ENCODE data around the gene TSHZ1.

The TSHZ1 gene

GRCh38 chr18:75248426-75249174 lies 38.0 kb downstream of the TSHZ1 start:
- DNase-seq (ENCODE audit: low read depth in 2 of 2) = no peak

GRCh38 chr18:75249175-75249518 lies 38.5 kb downstream of the TSHZ1 start:
- DNase-seq (ENCODE audit: low read depth in 2 of 2) = no peak

GRCh38 chr18:75249672-75250470 lies 39.3 kb downstream of the TSHZ1 start:
- DNase-seq (ENCODE audit: low read depth in 2 of 2) = no peak

GRCh38 chr18:75250471-75250821 lies 39.8 kb downstream of the TSHZ1 start:
- no peak for DNase-seq (ENCODE audit: low read depth in 2 of 2)

GRCh38 chr18:75251466-75251865 lies 40.9 kb downstream of the TSHZ1 start:
- no peak for DNase-seq (ENCODE audit: low read depth in 2 of 2)

GRCh38 chr18:75252136-75252535 lies 41.5 kb downstream of the TSHZ1 start:
- no peak for DNase-seq (ENCODE audit: low read depth in 2 of 2)

GRCh38 chr18:75253043-75253442 lies 42.4 kb downstream of the TSHZ1 start:
- no peak for DNase-seq (ENCODE audit: low read depth in 2 of 2)

- no peak for DNase-seq (ENCODE audit: low read depth in 2 of 2)
Observed at GRCh38 chr18:75253784-75254183, 43.2 kb downstream of the TSHZ1 start.

- DNase-seq (ENCODE audit: low read depth in 2 of 2) = no peak
Observed at GRCh38 chr18:75255094-75255493, 44.5 kb downstream of the TSHZ1 start.

GRCh38 chr18:75256376-75256775 lies 45.8 kb downstream of the TSHZ1 start:
- DNase-seq (ENCODE audit: low read depth in 2 of 2) = no peak

GRCh38 chr18:75257605-75258004 lies 47.0 kb downstream of the TSHZ1 start:
- no peak for DNase-seq (ENCODE audit: low read depth in 2 of 2)

- no peak for DNase-seq (ENCODE audit: low read depth in 2 of 2)
Observed at GRCh38 chr18:75261430-75262223, 51.0 kb downstream of the TSHZ1 start.

- DNase-seq (ENCODE audit: low read depth in 2 of 2) = no peak
Observed at GRCh38 chr18:75262511-75262910, 51.9 kb downstream of the TSHZ1 start.

GRCh38 chr18:75264195-75264594 lies 53.6 kb downstream of the TSHZ1 start:
- DNase-seq (ENCODE audit: low read depth in 2 of 2) = no peak

- no peak for DNase-seq (ENCODE audit: low read depth in 2 of 2)
Observed at GRCh38 chr18:75264926-75265597, 54.5 kb downstream of the TSHZ1 start.

GRCh38 chr18:75265872-75266271 lies 55.3 kb downstream of the TSHZ1 start:
- DNase-seq (ENCODE audit: low read depth in 2 of 2) = no peak

GRCh38 chr18:75267643-75268363 lies 57.2 kb downstream of the TSHZ1 start:
- DNase-seq (ENCODE audit: low read depth in 2 of 2) = no peak

- no peak for DNase-seq (ENCODE audit: low read depth in 2 of 2)
Observed at GRCh38 chr18:75268364-75268646, 57.7 kb downstream of the TSHZ1 start.

GRCh38 chr18:75269124-75269680 lies 58.6 kb downstream of the TSHZ1 start:
- no peak for DNase-seq (ENCODE audit: low read depth in 2 of 2)

- DNase-seq (ENCODE audit: low read depth in 2 of 2) = no peak
Observed at GRCh38 chr18:75269696-75270095, 59.1 kb downstream of the TSHZ1 start.

- no peak for DNase-seq (ENCODE audit: low read depth in 2 of 2)
Observed at GRCh38 chr18:75271952-75272351, 61.4 kb downstream of the TSHZ1 start.

Data from activated CD8-positive, alpha-beta memory T cell treated with anti-CD3 and anti-CD28 coated beads for 4 hours (primary cell).